H9 (cell line): ENCODE data around the gene TMEM245. TPM values are rescaled to one million over a fixed set of nuclear protein-coding genes. Genes with fewer than 3 reads are reported as not detected.

Experiments
- DNase-seq: peaks from one replicate; pipeline ENCODE4 v3.0.0-alpha.2; 2017
- H2AFZ ChIP-seq: one replicate; pipeline ENCODE4 v1.6.1; 2013; ENCODE audit warnings: mild to moderate bottlenecking, low read length, control low read depth, moderate library complexity
- H2AK5ac ChIP-seq: 2 replicates; pipeline ENCODE4 v1.6.1; 2013; ENCODE audit warnings: low read length, control low read depth, mixed read lengths; ENCODE audit not compliant: insufficient read length
- H2BK120ac ChIP-seq: one replicate; pipeline ENCODE4 v1.6.1; 2013; ENCODE audit warnings: low read depth, mild to moderate bottlenecking, low read length, control low read depth, inconsistent platforms; ENCODE audit not compliant: poor library complexity, severe bottlenecking
- H2BK12ac ChIP-seq: 2 replicates; pipeline ENCODE4 v1.6.1; 2013; ENCODE audit warnings: low read length, control low read depth, mixed read lengths, low read depth; ENCODE audit not compliant: insufficient read length
- H2BK15ac ChIP-seq: 2 replicates; pipeline ENCODE4 v1.6.1; 2013; ENCODE audit warnings: low read depth, low read length, control low read depth
- H2BK20ac ChIP-seq: one replicate; pipeline ENCODE4 v1.6.1; 2013; ENCODE audit warnings: low read depth, mild to moderate bottlenecking, low read length, control low read depth, inconsistent platforms; ENCODE audit not compliant: poor library complexity, severe bottlenecking
- H2BK5ac ChIP-seq: 2 replicates; pipeline ENCODE4 v1.6.1; 2013; ENCODE audit warnings: low read length, control low read depth, mixed read lengths; ENCODE audit not compliant: insufficient read length
- H3K14ac ChIP-seq: 2 replicates; pipeline ENCODE4 v1.6.1; 2013; ENCODE audit warnings: low read length, control low read depth; ENCODE audit not compliant: insufficient read depth
- H3K18ac ChIP-seq: 2 replicates; pipeline ENCODE4 v1.6.1; 2013; ENCODE audit warnings: low read depth, mild to moderate bottlenecking, mixed read lengths, low read length, control low read depth; ENCODE audit not compliant: insufficient read length
- H3K23ac ChIP-seq: 2 replicates; pipeline ENCODE4 v1.6.1; 2013; ENCODE audit warnings: low read length, control low read depth, mixed read lengths, low read depth; ENCODE audit not compliant: insufficient read length
- H3K23me2 ChIP-seq: 2 replicates; pipeline ENCODE4 v1.6.1; 2013; ENCODE audit warnings: low read depth, mild to moderate bottlenecking, mixed read lengths, low read length, control low read depth; ENCODE audit not compliant: insufficient read length, poor library complexity, severe bottlenecking
- H3K27ac ChIP-seq: 2 replicates; pipeline ENCODE4 v1.5.1; 2013; ENCODE audit warnings: low read length, control low read depth, mixed read lengths, low read depth; ENCODE audit not compliant: insufficient read length
- H3K27me3 ChIP-seq: 2 replicates; pipeline ENCODE4 v1.6.1; 2013; ENCODE audit warnings: low read length, control low read depth, inconsistent platforms; ENCODE audit not compliant: insufficient read depth
- H3K4ac ChIP-seq: 2 replicates; pipeline ENCODE4 v1.6.1; 2013; ENCODE audit warnings: low read depth, mild to moderate bottlenecking, control low read depth, inconsistent platforms, low read length, moderate library complexity
- H3K4me1 ChIP-seq: 2 replicates; pipeline ENCODE4 v1.6.1; 2013; ENCODE audit warnings: low read length, control low read depth, inconsistent platforms; ENCODE audit not compliant: insufficient read depth
- H3K4me2 ChIP-seq: 2 replicates; pipeline ENCODE4 v1.6.1; 2013; ENCODE audit warnings: low read length, control low read depth, mixed read lengths; ENCODE audit not compliant: insufficient read length, insufficient read depth
- H3K56ac ChIP-seq: 2 replicates; pipeline ENCODE4 v1.6.1; 2013; ENCODE audit warnings: low read depth, mild to moderate bottlenecking, mixed read lengths, low read length, control low read depth; ENCODE audit not compliant: insufficient read length
- H3K79me1 ChIP-seq: 2 replicates; pipeline ENCODE4 v1.6.1; 2013; ENCODE audit warnings: low read depth, mild to moderate bottlenecking, moderate library complexity, low read length, control low read depth, inconsistent platforms; ENCODE audit not compliant: insufficient read depth, poor library complexity, severe bottlenecking
- H3K79me2 ChIP-seq: 2 replicates; pipeline ENCODE4 v1.6.1; 2013; ENCODE audit warnings: low read length, control low read depth, inconsistent platforms; ENCODE audit not compliant: insufficient read depth
- H3K9ac ChIP-seq: 2 replicates; pipeline ENCODE4 v1.6.1; 2013; ENCODE audit warnings: low read length, control low read depth, mixed read lengths; ENCODE audit not compliant: insufficient read length; ENCODE audit errors: extremely low read depth
- H3K9me3 ChIP-seq: one replicate; pipeline ENCODE4 v1.6.1; 2013; ENCODE audit warnings: low read depth, low read length, inconsistent platforms; ENCODE audit not compliant: control insufficient read depth
- H3T11ph ChIP-seq: one replicate; pipeline ENCODE4 v1.6.1; 2013; ENCODE audit warnings: mild to moderate bottlenecking, low read length, control low read depth, inconsistent platforms
- H4K20me1 ChIP-seq: one replicate; pipeline ENCODE4 v1.6.1; 2013; ENCODE audit not compliant: control insufficient read depth, insufficient read length, insufficient read depth
- H4K5ac ChIP-seq: 2 replicates; pipeline ENCODE4 v1.6.1; 2013; ENCODE audit warnings: low read depth, mild to moderate bottlenecking, mixed read lengths, low read length, control low read depth; ENCODE audit not compliant: insufficient read length
- H4K8ac ChIP-seq: replicated peaks from 2 replicates; pipeline ENCODE4 v1.6.1; 2013; ENCODE audit warnings: low read length, control low read depth, mixed read lengths, low read depth; ENCODE audit not compliant: insufficient read length
- H4K91ac ChIP-seq: 2 replicates; pipeline ENCODE4 v1.6.1; 2013; ENCODE audit warnings: low read depth, mild to moderate bottlenecking, moderate library complexity, mixed read lengths, low read length, control low read depth; ENCODE audit not compliant: insufficient read length
- H3K27ac Mint-ChIP-seq, 3 experiments: 2 replicates in 2 of 3; 3 replicates in 1 of 3; pipeline ENCODE4 v1.8.0; 2020 to 2021; ENCODE audit warnings: mixed read lengths in 3 of 3, mild to moderate bottlenecking in 1 of 3, moderate library complexity in 1 of 3
- H3K27me3 Mint-ChIP-seq: 2 replicates; pipeline ENCODE4 v1.8.0; 2021; ENCODE audit warnings: low read depth, mild to moderate bottlenecking, moderate library complexity, mixed read lengths
- H3K36me3 Mint-ChIP-seq, 3 experiments: 2 replicates in 2 of 3; 3 replicates in 1 of 3; pipeline ENCODE4 v1.8.0; 2020 to 2021; ENCODE audit warnings: low read depth in 3 of 3, mixed read lengths in 3 of 3; ENCODE audit not compliant: insufficient read depth in 1 of 3
- H3K4me1 Mint-ChIP-seq, 2 experiments: 2 replicates each; pipeline ENCODE4 v1.8.0; 2020; ENCODE audit warnings: mixed read lengths in 2 of 2
- H3K4me3 Mint-ChIP-seq, 2 experiments: 2 replicates in 1 of 2; 3 replicates in 1 of 2; pipeline ENCODE4 v1.8.0; 2020 to 2021; ENCODE audit warnings: mild to moderate bottlenecking in 2 of 2, mixed read lengths in 2 of 2, moderate library complexity in 1 of 2
- H3K9me3 Mint-ChIP-seq, 2 experiments: 2 replicates in 1 of 2; 3 replicates in 1 of 2; pipeline ENCODE4 v1.8.0; 2020; ENCODE audit warnings: mild to moderate bottlenecking in 2 of 2, mixed read lengths in 2 of 2, moderate library complexity in 1 of 2
- CTCF ChIP-seq: fragments of 200-600 bp; sonication (generic); conservative IDR thresholded peaks from 3 replicates; pipeline ENCODE4 v1.8.0; 2021; ENCODE audit warnings: antibody characterized with exemption, mild to moderate bottlenecking
- WGBS: extraction: QIAGEN DNeasy Blood & Tissue Kit; methylation state at CpG from one replicate; pipeline ENCODE4 v1.1.7; 2013; ENCODE audit warnings: missing lambda C conversion rate, low lambda C conversion rate, mixed read lengths; ENCODE audit not compliant: insufficient read length; ENCODE audit errors: extremely low coverage; 5-methylcytosine and 5-hydroxymethylcytosine counted together
- total RNA-seq: library from RNA; stranded (reverse); gene quantifications from 2 replicates; pipeline ENCODE4 v1.2.1, GENCODE V29; 2021

TMEM245 gene
- total RNA-seq, 1 experiment from 2014 or later, result 37.9 TPM

GRCh38 chr9:109108318-109108717 is 11.4 kb downstream of the TMEM245 start:
- Histone ChIP-seq H4K5ac (no peak overlapping the region), H3K18ac (no peak overlapping the region), H4K20me1 (no peaks in the 10 kb centered on the region), H3K56ac (no peak overlapping the region), H3K27ac (no peak overlapping the region), H2BK15ac (no peak overlapping the region), H3K79me1 (peaks cover 4% of the 10 kb centered on the region), H4K8ac (no peak overlapping the region), H3K23ac (no peak overlapping the region), H3K14ac (no peak overlapping the region), H3K79me2 (peaks cover 15% of the 10 kb centered on the region), H3K27me3 (no peaks in the 10 kb centered on the region), H2BK20ac (no peak overlapping the region), H3T11ph (no peak overlapping the region), H2BK120ac (no peak overlapping the region), H3K4ac (no peak overlapping the region), H2AK5ac (no peak overlapping the region), H4K91ac (no peak overlapping the region), H3K4me1 (no peaks in the 10 kb centered on the region), H2BK5ac (no peak overlapping the region), H2AFZ (no peak overlapping the region), H3K9ac (no peak overlapping the region), H3K23me2 (no peaks in the 10 kb centered on the region), H2BK12ac (no peak overlapping the region), H3K9me3 (no peaks in the 10 kb centered on the region), H3K4me2 (no peak overlapping the region)
- peaks cover 18 to 22% (median 20%) of the 10 kb centered on the region in 3 experiments for H3K36me3 Mint-ChIP-seq
- DNase-seq, result no peak
- no peak overlapping the region for H3K4me3 Mint-ChIP-seq
- no peaks in the 10 kb centered on the region; a peak in 1 of 5 replicates for H3K9me3 Mint-ChIP-seq
- H3K4me1 Mint-ChIP-seq, result peaks cover 22 to 27% of the 10 kb centered on the region in 2 experiments
- TF ChIP-seq CTCF, result no peak
- no peaks in the 10 kb centered on the region for H3K27me3 Mint-ChIP-seq
- WGBS, result no CpG with 5 or more reads among the region's 4 CpGs
- H3K27ac Mint-ChIP-seq, result no peak overlapping the region
